ENCODE measurements around the gene NKRF.

The NKRF gene

GRCh38 chrX:119607018-119607389, 780 bp upstream of the NKRF start:
- DNase-seq, result no peak

DNA sequence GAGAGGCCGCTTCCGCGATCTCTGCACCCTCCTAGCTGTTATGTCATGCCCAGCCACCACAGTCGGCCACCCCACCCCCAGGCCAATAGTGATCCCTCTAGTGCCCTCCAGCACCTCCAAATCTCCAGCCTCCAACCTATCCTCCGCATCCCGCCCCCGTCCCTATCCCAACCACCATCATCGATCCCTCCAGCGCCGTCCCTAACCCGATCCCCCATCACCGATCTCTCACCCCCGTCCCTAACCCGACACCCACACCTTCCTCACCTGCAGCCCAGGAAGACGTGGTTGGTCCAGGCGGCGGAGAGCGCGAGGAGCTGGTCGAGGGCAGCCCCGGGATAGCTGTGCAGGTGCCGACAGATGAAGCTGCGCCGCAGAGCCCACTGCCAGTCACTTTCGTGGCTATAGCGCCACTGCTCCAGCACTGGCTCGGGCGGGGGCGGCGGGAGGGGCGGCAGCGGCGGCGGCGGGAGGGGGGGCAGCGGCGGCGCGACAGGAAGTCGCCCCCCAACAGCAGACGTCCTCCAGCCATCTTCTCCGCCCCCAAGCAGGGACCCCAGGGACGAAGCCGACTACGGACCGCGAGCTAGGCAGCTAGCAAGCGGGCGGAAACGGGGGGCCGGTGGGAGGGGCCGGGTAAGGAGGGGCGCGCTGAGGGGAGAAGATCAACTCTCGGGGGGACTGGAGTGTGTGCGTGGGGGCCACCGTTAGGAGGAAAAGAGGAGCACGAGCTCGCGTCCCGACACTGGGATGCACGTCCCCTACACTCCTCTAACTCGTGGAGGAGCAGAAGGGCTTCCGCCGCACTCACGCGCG, 552 bp downstream of the NKRF start:
- DNase-seq, result peak; percentile 52

DNA sequence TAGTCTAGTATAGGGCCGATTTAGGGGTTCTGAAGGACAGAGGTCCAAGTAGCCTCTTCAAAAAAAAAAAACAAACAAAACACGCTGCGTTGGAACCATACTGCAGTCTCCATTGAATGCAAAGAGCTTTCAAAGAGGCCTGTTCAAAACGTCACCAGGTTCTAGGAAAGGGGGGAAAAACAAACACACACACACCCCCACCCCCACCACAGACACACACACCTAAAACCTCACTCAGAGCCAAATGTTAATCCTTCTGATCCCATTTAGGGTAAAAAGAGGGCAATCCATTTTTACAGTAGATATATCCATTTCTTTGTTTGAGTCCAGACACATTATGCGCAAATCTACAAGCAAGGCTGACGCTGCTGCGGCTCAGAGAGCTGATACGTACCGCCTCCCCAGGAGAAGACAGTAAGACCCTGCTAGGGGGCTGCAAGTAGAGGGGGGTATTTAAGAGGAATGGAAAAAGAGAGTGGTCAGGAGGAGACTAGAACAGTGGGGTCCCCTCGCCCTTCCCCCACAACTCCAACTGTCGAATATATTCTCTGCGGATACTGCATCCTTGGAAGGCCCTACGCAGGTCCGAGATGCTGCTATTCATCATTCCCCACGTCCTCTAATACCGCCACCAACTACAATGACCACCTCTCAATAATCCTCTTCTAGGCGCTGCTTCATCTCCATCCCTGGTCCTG, 1.3 kb downstream of the NKRF start:
- DNase-seq, result no peak

- DNase-seq, result no peak
Measured at GRCh38 chrX:119602701-119603255, 3.4 kb downstream of the NKRF start.

DNA sequence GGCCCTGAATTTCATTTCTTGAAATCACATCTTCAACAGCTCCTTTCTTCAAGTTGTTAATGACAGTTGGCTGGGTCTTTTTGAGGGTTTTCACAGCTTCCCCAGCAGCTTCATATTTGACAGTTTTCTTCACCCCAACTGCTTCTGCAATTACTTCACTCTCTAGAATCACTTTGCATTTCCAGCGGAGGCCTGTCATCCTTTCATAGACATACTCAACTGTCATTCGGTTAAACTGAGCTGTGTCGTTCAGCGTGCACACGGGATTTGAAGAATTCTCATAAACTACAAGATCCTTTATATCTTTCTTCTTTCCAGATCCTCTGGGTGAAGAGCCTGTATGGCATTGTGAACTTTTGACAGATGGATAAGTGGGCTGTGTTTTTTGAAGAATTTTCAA, 16.4 kb downstream of the NKRF start:
- no peak for DNase-seq

GRCh38 chrX:119583431-119584059, 22.7 kb downstream of the NKRF start:
- DNase-seq, result no peak

GRCh38 chrX:119579414-119579813, 26.8 kb downstream of the NKRF start:
- no peak for DNase-seq

DNA sequence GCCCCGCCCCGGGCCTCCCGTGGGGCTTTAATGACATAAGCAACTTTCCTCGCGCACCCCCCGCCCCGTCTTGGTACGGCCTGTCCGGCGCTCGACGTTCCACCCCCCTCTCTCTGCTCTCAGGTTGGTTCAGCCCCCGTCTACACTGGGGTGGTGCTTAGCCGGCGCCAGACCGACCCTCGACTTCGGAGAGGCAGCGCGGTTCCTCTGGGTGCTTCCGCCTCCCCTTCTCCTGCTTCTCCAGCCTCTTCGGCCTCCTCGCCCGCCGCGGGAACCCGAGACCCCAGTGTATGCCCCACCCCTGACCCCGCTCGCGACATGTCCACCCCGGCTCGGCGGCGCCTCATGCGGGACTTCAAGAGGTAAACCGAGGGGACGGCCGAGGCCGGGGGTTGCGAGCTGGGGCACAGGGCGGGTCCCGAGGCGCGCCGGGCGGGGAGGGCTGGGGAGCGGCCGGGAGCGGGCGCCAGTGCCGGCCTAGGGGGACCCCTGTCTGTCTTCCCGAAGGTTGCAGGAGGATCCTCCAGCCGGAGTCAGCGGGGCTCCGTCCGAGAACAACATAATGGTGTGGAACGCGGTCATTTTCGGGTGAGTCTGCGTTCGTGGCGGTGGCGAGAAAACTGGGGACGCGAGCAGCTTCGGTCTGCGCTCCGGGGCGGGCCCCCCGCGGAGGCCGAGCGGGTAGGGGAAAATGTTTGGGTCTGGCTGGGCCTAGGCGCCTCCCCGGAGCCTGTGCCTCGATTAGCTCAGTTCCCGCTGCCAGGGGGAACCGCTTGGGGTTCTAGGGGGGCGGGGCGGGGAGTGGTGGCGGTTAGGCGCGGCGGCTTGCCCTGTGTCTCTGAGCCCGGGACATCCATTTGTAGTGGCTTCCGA, 31.6 kb downstream of the NKRF start, which contains the start of gene UBE2A:
Gene UBE2A (plus strand): TSS at position 170 of the 873 bp plus-strand sequence. CDS start 149 bp downstream, at position 319.
- DNase-seq, result peak; percentile 88

GRCh38 chrX:119573840-119574393, 32.3 kb downstream of the NKRF start:
- DNase-seq, result no peak

- no peak for DNase-seq
Measured at GRCh38 chrX:119573222-119573621, 33.0 kb downstream of the NKRF start.

DNA sequence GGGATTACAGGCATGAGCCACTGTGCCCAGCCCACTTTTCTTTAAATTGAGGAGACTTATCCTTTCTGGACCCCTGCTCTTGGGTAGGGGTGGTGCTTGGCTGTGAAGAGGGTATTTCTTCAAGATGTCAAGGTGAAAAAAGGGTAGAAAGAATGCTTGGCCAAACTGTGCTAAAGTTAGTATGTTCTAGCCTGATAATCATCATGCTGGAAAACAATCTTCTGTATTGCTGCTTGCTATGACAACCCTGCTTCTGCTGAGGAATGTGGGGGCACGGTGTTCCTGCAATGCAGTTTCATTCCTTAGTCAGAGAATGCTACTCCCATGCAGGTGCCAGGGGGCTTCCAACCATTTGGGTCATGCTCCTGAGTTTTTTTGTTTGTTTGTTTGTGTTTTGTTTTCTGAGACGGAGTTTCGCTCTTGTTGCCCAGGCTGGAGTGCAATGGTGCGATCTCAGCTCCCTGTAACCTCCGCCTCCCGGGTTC, 35.8 kb downstream of the NKRF start:
- DNase-seq, result no peak

DNA sequence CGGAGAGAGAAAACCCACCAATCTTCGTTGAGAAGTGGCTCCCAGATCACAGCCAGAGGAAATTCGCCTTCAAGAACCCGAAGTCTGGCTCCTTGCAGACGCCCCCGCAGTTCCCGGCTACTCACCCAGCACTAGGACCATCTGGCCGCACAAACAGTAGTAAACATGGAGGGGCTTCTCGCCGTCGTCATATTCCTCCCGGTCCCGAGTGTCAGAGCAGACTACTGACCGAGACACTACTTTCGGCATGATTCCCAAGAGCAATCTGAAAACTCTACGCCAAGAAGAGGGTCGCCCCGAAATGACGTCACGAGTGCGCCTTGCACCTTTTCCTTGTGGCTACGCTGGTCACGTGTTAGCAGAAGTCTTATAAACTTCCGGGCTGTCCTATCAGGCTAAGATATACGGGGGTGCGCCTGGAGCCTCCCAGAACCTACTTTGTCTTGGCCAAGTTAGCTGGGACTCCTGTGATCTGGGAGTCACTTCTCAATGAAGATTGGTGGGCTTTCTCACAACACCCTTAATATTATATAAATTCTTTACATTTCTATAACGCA, 41.0 kb downstream of the NKRF start, which contains the start of gene STEEP1:
Gene STEEP1 (minus strand): TSS at position 303 of the 557 bp plus-strand sequence. CDS start 54 bp downstream, at position 249.
- DNase-seq, result peak; percentile 84

DNA sequence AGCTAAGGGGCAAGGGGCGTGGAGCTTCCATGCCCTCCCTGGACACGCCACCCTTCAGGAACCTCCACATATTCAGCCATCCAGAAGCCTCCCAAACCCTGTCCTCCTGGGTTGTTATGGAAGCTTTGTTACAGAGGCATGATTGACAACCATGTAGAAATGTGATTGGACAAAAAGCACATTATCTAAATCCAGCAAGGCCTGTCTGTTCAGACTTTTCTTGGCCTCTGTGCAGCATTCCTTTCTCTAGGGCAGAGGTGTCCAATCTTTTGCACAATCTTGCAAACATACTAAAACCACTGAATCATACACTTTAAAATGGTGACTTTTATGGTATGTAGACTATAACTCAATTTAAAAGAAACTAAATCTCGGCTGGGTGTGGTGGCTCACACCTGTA, 53.7 kb downstream of the NKRF start:
- DNase-seq, result no peak

DNA sequence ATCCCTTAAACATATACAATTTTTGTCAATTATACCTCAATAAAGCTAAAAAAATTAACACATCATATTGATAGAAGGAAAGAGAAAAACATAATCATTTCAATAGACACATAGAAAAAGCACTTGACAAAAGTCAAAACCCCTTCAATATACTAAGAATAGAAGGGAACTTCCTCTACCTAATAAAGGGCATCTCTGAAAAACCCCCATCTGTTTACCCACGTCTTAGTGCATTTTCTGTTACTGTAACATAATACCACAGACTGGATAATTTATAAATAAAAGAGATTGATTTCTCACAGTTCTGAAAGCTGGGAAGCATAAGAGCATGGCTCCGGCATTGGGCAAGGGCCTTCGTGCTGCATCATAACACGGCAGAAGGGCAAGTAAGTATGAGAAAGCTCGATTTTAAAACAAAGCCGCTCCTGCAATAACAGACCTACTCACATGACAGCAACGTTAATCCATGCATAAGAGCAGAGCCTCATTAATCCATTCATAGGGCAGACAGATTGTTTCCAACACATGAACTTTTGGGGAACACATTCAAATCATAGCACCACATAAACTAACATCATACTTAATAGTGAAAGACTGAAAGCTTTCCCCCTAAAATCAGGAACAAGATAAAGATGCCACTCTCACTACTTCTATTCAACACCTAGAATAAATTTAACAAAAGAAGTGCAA, 56.8 kb downstream of the NKRF start:
- DNase-seq, result no peak

DNA sequence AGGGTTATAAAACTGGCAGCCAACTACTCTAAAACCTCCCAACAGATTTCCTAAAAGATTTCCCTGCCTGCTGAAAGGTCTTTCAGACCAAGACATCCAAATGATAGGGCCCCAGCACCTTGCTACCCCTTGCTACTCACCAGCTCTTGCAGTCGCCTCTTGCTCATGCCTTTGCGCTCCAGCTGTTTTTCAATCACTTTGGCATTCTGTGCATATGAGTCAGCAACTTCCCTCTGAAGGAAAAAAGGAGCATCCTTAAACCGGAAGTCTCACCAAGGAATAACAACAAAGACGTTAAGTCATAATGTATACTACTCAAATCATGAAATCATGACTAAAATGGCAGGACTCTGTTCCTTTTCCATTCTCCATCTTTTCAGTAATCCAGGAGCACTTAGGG, 65.0 kb downstream of the NKRF start:
- no peak for DNase-seq

DNA sequence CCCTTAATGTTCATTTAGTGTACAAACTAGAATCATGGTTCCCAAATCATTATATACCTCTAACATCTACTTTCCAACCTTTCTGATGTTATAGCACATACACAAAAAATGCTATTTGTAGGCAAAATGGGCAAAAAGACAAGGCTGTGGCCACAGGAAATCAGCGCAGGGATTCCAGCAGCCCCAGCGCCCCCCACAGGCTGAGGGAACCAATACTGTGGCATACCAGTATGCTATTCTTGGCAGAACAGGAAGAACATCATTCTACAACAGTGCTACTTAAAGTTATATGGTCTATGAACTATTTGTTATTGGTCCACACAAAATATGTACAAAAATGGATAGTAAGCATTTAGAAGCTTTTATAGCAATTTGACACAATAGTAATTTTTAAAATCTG, 66.4 kb downstream of the NKRF start:
- DNase-seq, result peak; percentile 3

Measured in stimulated activated CD4-positive, alpha-beta T cell treated with anti-CD3 and anti-CD28 coated beads, Interleukin-4, amount 100 ng/mL, for 1 hour (primary cell).